GM21576 (cell line): Measurements from ENCODE around the gene KCNE2.

Source experiments
- ATAC-seq: cut with Tn5 transposase; IDR thresholded peaks from one replicate; pipeline ENCODE4 v1.9.1; 2021; ENCODE audit warnings: mild to moderate bottlenecking, moderate library complexity; ENCODE audit not compliant: unreplicated experiment

Gene KCNE2, protein sequence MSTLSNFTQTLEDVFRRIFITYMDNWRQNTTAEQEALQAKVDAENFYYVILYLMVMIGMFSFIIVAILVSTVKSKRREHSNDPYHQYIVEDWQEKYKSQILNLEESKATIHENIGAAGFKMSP

DNA sequence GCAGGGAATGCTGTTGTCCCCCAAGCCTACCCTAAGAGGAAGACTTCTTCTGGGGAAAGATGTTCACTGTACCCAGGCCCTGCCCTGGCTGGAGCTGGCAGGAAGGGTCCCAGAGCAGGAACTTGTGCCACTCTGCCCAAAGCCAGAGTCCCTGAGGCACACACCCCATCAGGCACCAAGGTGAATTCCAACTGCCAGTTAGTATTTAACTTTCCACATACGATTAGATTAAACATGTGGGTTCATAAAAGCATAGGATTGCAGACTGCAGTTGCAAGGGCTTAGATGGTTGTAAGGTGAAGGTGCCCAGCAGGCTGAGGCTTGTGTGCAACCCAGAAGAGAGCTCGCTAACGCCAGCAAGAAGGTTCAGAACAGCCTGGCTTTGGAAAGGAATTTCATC, at the start of gene KCNE2:
TSS of gene KCNE2 (plus strand) at position 274 of the 400 bp plus-strand sequence. CDS start 6,473 bp downstream, outside the sequence.
- no peak for ATAC-seq

DNA sequence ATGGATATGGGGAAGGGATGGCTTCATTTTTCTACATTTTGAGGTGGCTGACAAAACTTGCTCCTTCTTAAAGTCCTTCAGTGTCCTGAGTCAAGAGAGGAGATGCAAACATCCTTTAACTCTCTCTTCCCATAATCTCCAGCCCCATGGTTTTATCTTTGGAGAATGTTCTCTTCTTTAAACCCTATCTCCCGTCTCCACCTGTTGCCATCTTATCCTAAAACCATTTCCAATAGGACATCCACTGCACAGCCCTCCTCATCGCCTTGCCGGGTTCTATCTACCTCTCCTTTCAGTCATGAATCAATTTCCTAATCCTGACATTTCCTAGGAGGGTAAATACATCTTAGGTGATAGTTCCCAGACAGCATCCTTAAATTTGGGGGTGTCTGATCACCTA, 44.2 kb upstream of the KCNE2 start:
- no peak for ATAC-seq

DNA sequence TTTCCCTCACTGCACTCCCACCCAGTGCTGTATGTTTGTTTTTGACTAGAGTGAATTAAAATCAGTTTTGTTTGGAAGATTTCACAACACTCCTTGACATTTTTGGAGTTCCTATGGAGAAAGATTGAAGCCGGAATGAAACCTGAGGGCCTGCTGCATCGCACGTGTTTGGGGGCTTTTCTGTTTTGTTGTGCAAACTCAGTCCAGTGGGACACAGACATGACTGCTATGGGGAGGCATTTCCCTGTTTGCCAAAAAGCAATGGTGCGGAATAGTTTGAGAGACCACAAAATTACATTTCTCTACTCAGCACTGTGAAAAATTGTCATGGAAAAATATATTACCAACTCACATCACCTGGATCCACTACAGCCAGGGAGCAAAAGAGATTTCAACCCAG, 43.8 kb upstream of the KCNE2 start:
- no peak for ATAC-seq

DNA sequence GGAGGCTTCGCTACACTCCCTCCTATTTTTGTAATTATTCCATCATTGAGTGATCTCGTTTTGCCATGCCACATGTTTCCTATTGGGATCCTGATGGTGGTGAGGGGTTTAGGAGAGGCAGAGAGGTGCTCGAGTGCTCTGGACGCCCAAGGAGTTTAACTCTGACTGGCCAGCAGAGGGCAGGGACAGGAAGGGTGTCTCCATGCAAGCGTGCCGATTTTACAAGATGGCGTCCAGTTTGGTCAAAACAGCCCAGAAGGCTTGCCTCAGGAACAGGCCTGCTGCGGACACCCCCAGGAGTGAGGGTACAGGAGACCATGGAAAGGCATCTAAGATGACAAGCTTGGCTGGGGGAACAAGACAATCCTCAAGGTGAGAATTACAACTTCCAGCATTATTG, 33.8 kb upstream of the KCNE2 start:
- ATAC-seq = no peak

DNA sequence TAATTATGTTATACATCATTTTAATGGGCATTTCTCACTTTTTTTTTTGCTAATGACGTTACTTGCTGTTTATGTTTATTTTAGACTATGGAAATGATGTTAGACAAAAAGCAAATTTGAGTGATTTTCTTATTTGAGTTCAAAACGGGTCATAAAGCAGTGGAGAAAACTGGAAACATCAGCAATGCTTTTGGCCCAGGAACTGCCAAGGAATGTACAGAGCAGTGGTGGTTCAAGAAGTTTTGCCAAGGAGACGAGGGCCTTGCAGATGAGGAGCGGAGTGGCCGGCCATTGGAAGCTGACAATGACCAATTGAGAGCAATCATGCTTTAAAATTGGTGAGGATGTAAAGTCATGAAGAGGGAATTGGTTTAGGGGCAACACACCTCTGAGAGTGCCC, 32.1 kb upstream of the KCNE2 start:
- no peak for ATAC-seq

DNA sequence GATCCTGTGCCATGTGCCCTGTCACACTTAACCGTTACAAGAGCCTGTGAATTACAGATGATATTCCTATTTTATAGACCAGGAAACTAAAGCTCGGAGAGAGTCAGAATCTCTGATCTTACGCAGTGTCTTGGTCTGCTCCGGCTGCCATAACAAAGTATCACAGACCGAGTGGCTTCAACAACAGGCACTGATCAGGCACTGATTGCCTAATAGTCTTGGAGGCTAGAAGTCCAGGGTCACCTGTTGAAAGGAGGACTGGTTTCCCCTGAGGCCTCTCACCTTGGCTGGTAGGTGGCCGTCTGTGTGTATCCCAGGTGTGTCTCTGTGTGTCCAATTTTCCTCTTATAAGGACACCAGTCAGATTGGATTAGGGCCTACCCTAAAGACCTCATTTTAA, 31.5 kb upstream of the KCNE2 start:
- no peak for ATAC-seq

DNA sequence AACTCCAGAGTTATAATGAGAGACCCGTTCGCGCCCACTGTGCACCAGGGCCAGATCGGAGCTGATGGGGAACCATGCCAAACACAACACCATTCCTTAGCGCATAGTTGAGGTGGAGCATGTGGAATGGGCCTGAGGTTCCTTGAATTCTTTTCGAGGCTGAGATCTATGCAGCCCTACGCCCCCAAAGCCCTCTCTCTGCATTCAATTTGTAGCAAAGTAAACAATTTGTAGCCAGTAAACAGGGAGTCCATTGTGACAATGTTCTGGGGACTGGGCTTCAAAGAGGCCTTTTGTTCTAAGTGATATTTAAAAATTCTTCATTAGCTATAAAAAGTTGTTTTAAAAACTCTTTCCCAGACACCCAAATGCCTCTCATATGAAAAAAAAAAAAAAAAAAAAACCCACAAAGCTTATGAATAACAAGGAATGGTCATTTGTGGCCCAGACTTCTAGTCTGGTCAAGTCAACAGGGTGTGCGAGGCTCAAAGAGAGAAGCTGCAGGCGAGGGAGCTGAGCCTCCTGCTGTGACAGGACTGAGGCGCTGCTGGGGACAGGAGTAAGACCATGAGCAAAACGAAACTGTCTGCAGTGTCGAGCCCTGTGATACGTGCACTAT, 30.6 kb upstream of the KCNE2 start:
- no peak for ATAC-seq

DNA sequence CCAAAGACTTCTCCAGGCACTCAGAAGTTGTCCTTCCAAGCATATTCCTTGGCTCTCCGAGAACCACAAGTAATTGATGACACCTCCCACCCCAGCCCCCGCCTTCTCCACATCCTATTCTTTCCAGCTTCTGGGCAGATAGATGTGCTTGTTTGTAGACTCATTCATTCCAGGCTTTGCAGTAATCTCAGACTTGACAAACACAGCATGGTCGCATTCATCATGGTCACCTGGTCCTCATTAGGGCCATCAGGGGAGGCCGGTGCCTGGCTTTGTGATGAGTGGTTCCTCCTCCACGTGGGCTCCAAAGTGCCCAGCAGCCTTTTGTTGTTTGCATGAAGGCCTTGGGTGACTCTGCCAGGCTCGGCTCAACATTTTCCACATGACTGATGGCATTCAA, 28.5 kb upstream of the KCNE2 start:
- ATAC-seq = no peak

DNA sequence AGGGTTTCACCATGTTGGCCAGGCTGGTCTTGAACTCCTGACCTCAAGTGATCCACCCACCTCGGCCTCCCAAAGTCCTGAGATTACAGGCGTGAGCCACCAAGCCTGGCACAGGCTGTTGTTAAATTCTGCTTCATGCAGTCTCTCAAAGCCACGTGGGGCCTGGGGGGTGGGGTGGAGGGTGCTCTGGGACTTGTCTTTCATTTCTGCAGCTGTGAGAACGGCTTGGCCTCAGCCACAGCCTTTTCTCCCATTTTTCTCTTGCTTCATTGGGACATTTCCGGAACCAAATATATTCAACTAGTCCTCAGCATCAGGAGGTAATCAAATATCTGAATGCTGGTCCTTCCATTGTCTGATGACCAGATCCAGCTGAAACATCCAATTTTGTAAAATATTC, 27.6 kb upstream of the KCNE2 start:
- no peak for ATAC-seq

DNA sequence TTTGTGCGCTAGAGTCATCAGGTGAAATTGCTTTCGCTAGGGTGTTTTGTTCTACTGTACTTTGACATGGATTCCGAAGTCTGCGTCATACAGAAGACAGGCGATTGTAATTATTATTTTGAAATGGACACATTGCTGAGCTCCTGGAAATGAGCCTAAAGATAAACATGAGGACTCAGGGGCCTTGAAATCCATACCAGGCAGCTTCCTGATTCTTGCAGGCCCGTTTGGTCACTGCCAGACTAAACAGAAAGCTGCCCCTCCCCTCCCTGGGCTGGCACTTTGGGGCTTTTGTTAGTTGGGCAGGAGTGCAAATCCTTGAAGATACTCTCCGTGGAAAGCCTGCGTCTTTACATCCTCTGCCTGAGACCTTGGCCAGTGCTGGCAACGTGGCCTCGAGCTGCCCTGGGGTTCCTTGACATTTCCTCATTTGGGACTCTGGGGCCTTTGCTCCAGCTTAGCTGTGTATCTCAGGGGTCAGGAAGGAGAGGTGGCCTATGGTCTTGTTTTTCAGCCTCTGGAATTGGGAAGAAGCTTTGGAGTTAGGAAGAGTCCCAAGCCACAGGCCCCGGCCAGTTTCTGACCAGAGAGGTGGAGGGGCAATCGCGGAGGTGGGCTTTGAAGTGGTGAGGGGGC, 26.9 kb upstream of the KCNE2 start:
- ATAC-seq = no peak

DNA sequence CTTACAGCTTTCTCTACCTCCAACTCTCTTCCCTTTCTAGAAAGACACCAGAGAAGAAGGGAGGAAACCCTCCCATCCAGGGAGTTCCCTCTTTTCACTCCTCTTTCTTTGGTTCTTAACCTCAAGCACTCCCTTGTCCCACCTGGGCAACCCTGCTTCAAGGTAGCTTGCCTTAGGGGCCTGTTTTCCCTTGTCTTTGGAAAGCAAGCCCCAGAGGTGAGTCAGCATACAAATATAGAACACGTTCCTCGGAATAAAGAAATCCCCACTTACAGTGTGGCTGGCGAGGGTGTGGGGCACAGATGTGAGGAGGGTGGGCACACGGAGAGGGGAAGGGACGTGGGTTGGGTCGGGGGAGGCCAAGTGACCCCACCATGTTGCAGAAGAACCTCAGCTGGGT, 26.1 kb upstream of the KCNE2 start:
- no peak for ATAC-seq

DNA sequence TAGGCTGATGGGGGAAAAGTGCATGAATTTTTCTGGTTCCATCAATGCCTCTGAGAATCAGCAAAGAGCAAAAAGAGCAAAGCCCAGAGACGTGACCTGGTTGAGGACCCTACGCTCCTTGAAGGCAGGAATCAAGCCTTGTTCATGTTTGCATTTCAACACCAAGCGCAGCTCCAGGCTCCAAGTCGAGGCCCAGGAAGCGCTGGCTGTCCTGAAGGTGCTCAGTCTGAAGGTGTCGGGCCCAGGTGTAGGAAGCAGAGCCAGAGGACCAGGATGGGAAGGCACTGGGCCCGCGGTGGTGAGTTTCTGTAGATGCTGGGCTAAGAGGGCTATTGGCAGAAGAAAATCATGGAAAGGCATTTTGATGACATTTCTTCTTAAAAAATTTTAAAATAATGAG, 25.6 kb upstream of the KCNE2 start:
- no peak for ATAC-seq

DNA sequence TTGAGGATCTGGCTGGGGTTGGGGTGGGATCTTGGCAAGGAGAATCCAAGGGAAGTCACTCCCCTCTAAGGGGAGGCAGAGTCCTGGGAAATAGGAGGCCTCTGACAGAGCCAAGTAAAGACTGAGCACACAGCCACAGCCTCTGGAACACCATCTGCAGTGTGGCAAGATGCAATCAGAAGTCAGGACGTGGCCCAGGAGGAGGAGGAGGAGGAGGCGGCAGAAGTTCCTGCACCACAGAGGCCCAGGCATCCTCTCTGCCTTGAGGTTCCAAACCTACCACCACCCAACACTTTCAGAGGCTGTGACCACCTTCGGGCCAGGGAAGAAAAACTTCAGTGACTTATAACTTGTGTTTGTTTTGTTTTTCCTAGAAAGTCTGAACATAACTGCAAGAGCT, 23.7 kb upstream of the KCNE2 start:
- no peak for ATAC-seq

DNA sequence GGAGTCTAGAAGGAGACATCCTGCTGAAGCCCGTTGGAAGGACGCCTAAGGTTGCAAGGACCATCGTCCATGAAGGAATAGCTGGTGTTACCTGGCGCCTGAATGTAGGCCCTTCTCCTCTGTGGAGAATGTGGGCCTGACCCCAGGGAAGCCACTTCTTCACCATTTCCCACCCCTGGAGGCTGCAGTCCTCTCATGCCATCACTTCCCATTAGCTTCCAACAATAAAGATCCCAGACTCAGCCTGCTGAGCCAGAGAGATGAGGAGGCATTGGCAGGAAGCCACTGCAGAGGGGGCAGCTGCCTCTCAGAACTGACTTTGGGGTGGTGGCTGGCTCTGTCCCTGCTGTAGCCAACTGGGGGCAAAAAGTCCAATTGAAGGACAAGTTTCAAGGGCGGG, 21.3 kb upstream of the KCNE2 start:
- no peak for ATAC-seq

DNA sequence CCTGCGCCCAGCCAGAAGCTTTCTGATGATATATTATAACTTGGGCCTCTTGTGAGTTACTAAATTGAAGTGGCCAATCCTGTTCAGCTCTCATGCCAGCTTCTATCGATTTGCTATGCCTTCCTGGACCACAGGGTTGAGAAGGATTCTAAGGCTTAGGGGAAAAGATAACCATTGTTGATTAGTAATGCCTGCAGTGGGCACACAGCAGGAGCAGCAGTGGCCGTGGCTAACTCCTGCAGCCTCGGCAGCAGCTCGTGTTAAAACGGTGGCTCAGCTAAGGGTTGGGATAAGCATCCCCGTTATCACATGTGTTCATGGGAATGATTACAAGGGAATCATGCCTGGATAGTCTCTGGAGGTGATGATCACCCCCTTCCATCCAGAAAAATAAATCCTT, 20.5 kb upstream of the KCNE2 start:
- ATAC-seq = no peak

DNA sequence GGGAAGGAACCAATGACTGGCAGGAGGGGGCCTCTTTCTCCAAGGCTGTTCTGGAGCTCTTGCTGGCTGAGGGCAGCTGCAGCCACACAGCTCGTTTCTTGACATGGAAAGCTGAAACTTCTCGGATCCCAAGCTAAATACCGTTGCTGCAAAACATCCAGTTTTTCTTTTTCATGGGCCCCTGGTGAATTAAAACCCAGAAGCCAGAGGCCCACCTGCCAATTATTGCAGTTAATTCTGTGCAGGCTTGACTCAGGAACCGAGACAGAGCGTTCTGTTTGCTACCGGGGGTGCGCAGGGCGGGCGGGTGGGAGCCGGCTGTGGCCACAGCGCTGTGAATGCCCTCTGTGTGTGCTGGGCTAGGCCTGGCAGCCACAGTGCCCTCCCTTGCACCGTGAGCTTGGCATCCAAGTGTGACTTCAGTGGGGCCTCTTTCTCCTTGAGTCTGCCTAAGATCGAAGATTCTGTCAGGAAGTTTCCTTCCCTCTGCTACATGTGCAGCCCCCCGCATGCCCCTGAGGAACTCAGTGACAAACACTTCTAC, 19.9 kb upstream of the KCNE2 start:
- ATAC-seq = no peak

DNA sequence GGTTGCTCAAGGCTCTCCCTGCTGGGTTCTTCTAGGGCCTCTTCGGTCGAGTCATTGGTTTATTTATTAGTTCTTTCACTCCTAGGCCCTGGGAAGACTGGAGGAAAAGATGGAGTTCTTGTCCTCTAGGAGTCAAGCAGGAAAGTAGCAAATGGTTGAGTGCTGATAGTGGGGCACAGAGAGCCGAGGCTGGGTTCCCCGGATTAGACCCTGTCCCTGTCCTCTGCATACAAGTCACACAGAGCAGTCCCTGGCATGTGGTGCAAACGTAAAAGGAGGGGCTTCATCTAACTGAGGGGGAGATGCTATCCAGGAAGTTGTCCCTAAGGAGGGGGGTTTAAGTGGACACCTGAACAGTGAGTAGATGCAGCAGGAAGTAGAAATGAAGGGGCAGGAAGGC, 19.2 kb upstream of the KCNE2 start:
- no peak for ATAC-seq

DNA sequence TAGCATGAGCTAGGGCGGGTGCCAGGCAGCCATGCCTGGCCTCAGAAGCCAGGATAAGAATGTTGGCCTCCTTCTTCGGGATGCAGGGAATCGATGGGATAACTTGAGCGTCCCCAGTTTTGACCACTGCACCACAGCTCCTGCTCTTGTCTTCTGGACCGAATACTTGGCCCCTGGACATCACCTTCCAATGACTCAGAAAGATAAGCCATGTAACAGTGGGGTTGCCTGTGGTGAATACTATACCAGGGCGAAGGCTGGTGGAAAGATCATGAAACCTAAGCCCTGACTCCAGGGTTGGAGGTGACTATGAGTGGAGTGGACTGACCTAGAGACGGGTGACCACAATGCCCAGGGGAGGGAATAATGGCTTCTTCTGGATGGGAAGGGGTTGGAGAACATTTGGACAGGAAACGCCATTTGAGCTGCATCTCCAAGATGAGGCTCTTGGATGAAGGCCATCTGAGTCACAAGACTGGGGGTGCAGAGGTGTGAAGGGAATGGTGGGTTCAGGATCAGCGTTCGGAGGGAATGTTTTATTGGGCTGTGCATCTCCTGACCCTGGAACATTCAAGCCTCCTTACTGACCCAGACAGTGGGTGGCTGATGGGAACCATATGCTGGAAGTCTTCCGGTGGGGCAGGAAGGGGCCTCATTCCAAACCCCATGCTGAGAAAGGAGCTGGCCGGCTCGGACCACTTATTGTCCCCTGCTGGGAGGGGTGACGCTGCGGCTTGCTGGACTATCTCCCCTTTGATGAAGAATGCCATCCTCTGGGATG, 18.5 kb upstream of the KCNE2 start:
- no peak for ATAC-seq

DNA sequence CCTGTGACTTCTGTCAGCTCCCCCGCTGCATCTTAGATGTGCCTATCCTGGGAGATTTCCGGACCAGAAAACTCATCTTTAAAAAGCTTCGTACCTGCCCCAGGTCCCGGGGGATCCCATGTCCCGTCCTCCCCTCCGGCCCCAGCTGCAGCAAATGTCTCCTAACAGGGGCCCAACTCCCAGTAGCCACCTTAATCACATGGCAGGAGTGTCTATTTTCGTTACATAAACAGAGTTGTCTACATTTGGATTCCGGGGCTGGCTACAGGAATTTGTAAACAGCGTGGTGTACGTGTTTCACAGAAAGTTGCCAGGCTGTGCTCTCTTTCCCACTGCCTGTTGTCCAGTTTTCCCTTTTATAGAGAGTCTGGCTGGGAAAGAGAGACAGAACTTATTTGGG, 17.9 kb upstream of the KCNE2 start:
- no peak for ATAC-seq

DNA sequence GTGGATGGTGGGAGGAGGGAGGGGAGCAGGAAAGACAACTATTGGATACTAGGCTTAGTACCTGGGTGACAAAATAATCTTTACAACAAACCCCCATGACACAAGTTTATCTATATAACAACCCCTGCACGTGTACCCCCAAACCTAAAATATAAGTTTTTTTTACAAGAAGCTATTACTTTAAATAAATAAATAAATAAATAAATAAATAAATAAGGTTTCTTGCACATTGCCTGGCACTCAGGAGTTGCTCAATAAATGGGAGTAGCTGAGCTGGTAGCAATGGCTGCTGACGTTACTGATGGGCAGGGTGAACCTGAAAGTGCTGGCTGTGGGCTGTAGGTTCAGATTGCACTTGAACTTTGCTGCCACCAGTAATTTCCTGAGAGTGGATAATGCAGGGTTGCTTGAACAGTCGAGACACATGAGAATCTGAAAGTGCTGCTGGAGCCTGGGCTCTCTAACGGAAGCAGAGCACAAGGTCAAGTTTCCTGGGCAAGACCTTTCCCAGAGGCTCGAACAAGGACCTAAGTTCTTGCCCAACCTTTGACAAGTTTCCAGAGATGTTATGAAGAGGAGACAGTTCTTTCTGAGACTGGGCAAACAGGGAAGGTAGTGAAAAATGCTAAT, 14.8 kb upstream of the KCNE2 start:
- no peak for ATAC-seq

DNA sequence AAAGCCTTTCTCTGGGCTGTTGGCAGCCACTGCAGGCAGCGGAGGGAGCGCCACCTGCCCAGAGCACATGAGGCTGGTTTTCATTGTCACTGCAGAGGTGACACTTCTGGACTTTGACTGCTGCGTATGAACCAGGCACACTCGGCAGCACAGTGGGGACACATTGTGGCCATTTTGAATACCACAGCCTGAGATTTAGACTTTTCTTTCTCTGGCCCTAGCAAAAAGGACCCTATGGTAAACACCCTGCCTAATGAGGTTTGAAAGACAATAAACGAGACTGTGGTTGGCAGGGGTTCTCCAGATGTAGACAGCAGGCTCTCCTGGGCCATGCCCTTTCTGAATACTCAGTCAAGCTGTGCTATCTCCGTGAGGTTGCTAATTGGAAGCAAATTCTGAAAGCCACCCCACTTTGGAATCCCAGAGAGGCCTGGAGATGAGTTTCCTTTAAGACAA, 12.0 kb upstream of the KCNE2 start:
- no peak for ATAC-seq
